B cell (primary cell): ENCODE data around the gene EML1. TPM values are rescaled to one million over a fixed set of nuclear protein-coding genes. Genes with fewer than 3 reads are reported as not detected.

Source experiments
- ATAC-seq: fragments of 200-7000 bp; cut with Tn5 transposase; one replicate; pipeline ENCODE4 v1.10.0; 2021; ENCODE audit warnings: low read depth, mild to moderate bottlenecking, moderate number of reproducible peaks, moderate library complexity
- CTCF ChIA-PET: fragments of 350-600 bp; sonication (Branson Sonifier 250); formaldehyde crosslinking; loops from one replicate; lab custom pipeline; 2021; ENCODE audit warnings: antibody characterized with exemption, inconsistent platforms; lab: Charles Lee
- POLR2A ChIA-PET: fragments of 350-600 bp; sonication (Branson Sonifier 250); formaldehyde crosslinking; loops from one replicate; lab custom pipeline; 2021; ENCODE audit warnings: antibody characterized with exemption; lab: Charles Lee
- DNase-seq: peaks from one replicate; pipeline ENCODE4 v3.0.0; 2013
- H2AFZ ChIP-seq: 2 replicates; pipeline ENCODE4 v1.6.1; 2012; ENCODE audit warnings: mild to moderate bottlenecking, low read depth, low read length; ENCODE audit not compliant: insufficient read depth, poor library complexity, severe bottlenecking
- H3K27ac ChIP-seq, 2 donors: 1 replicate in 1 of 2; 2 replicates in 1 of 2; pipeline ENCODE4 v1.5.1; 2012 to 2013; ENCODE audit warnings: low read length in 2 of 2, mild to moderate bottlenecking in 2 of 2, moderate library complexity in 1 of 2
- H3K27me3 ChIP-seq, 4 experiments: fragments of 200-600 bp in 1 of 4; sonication (generic) in 1 of 4; replicated peaks in 1 of 4; 1 replicate in 2 of 4; 2 replicates in 2 of 4; pipeline versions ENCODE4 v1.6.1 to v1.7.0; 2013 to 2016; ENCODE audit warnings: low read length in 3 of 4, mild to moderate bottlenecking in 2 of 4, mixed read lengths in 1 of 4, moderate library complexity in 1 of 4; ENCODE audit not compliant: insufficient read depth in 4 of 4, control insufficient read depth in 3 of 4; ENCODE audit errors: control extremely low read depth in 1 of 4
- H3K36me3 ChIP-seq, 2 experiments: replicated peaks in 1 of 2; 1 replicate in 1 of 2; 2 replicates in 1 of 2; pipeline versions ENCODE4 v1.6.1 to v1.7.1; 2013; ENCODE audit warnings: low read length in 1 of 2; ENCODE audit not compliant: insufficient read depth in 2 of 2, control insufficient read depth in 1 of 2; ENCODE audit errors: control extremely low read depth in 1 of 2, extremely low read depth in 1 of 2
- H3K4me1 ChIP-seq, 2 donors: fragments of 200-600 bp in 1 of 2; sonication (generic) in 1 of 2; 1 replicate in 1 of 2; 2 replicates in 1 of 2; pipeline versions ENCODE4 v1.5.1 to v1.6.1; 2013 to 2017; ENCODE audit warnings: low read length in 2 of 2; ENCODE audit not compliant: control insufficient read depth in 2 of 2, insufficient read depth in 2 of 2
- H3K4me2 ChIP-seq: replicated peaks from 2 replicates; pipeline ENCODE3; 2012; ENCODE audit warnings: mild to moderate bottlenecking, low read depth, low read length; ENCODE audit not compliant: poor library complexity, severe bottlenecking
- H3K4me3 ChIP-seq, 5 experiments: fragments of 200-600 bp in 1 of 5; sonication (generic) in 1 of 5; 1 replicate in 3 of 5; 2 replicates in 2 of 5; pipeline versions ENCODE4 v1.5.1 to v1.7.0; 2011 to 2016; ENCODE audit warnings: low read length in 4 of 5, mild to moderate bottlenecking in 4 of 5, low read depth in 2 of 5, control low read depth in 1 of 5, moderate library complexity in 1 of 5; ENCODE audit not compliant: insufficient read depth in 1 of 5; ENCODE audit errors: control extremely low read depth in 1 of 5, extremely low read depth in 1 of 5
- H3K79me2 ChIP-seq: fragments of 200-600 bp; sonication (generic); one replicate; pipeline ENCODE4 v1.6.0; 2016; ENCODE audit warnings: low read length; ENCODE audit not compliant: control insufficient read depth, insufficient read depth
- H3K9ac ChIP-seq: fragments of 200-600 bp; sonication (generic); 2 replicates; pipeline ENCODE4 v1.6.1; 2017; ENCODE audit warnings: mild to moderate bottlenecking, low read length, moderate library complexity
- H3K9me3 ChIP-seq, 3 donors: one replicate each; pipeline versions ENCODE4 v1.6.1 to v1.7.1; 2013; ENCODE audit warnings: low read length in 2 of 3; ENCODE audit not compliant: control insufficient read depth in 2 of 3, insufficient read depth in 1 of 3; ENCODE audit errors: control extremely low read depth in 1 of 3
- H4K20me1 ChIP-seq: 2 replicates; pipeline ENCODE4 v1.6.0; 2012; ENCODE audit warnings: mild to moderate bottlenecking, low read length; ENCODE audit not compliant: insufficient read depth, control insufficient read depth, poor library complexity, severe bottlenecking
- H3K27ac Mint-ChIP-seq: one replicate; pipeline ENCODE4 v1.8.0; 2021; ENCODE audit warnings: mixed read lengths
- H3K27me3 Mint-ChIP-seq: one replicate; pipeline ENCODE4 v1.8.0; 2021; ENCODE audit warnings: mixed read lengths
- H3K4me1 Mint-ChIP-seq: one replicate; pipeline ENCODE4 v1.8.0; 2021; ENCODE audit warnings: mixed read lengths
- H3K4me3 Mint-ChIP-seq: one replicate; pipeline ENCODE4 v1.8.0; 2021; ENCODE audit warnings: mixed read lengths
- H3K9me3 Mint-ChIP-seq: one replicate; pipeline ENCODE4 v1.8.0; 2022; ENCODE audit warnings: mixed read lengths; ENCODE audit not compliant: insufficient read depth
- EZH2 ChIP-seq: IDR thresholded peaks from 2 replicates; pipeline ENCODE4 v1.6.1; 2012; ENCODE audit warnings: borderline replicate concordance, low read depth, mild to moderate bottlenecking, moderate library complexity, low read length; ENCODE audit not compliant: insufficient read depth, poor library complexity, severe bottlenecking
- WGBS: methylation state at CpG from one replicate; pipeline ENCODE4 v1.1.5; 2013; ENCODE audit warnings: missing lambda C conversion rate; ENCODE audit not compliant: insufficient coverage; 5-methylcytosine and 5-hydroxymethylcytosine counted together
- intact Hi-C: fragments of 100-400 bp; cut with micrococcal nuclease; formaldehyde crosslinking; loops from one replicate; pipeline ENCODE4 v1.10.0; 2022
- polyA plus RNA-seq: library from polyadenylated mRNA; depleted of rRNA; stranded (reverse); fragments of >200 nt; gene quantifications from 2 replicates; pipeline ENCODE4 v1.2.3, GENCODE V29; 2012
- total RNA-seq, 2 donors: library from RNA; stranded (reverse); fragments of 120-200 nt in 1 of 2; gene quantifications; 1 replicate in 1 of 2; 2 replicates in 1 of 2; pipeline versions ENCODE4 v1.2.3 to v1.2.4, GENCODE V29; 2013 to 2022
- TF ChIP-seq, protein P1 (sequence below): fragments of 200-600 bp; IDR thresholded peaks from one replicate; pipeline ENCODE4 v1.8.0; 2022; ENCODE audit warnings: antibody characterized with exemption, mild to moderate bottlenecking

Gene EML1
- total and polyA plus RNA-seq, 2 donors (not counting 1 experiment from before 2014, with no cell fraction given): not detected

DNA sequence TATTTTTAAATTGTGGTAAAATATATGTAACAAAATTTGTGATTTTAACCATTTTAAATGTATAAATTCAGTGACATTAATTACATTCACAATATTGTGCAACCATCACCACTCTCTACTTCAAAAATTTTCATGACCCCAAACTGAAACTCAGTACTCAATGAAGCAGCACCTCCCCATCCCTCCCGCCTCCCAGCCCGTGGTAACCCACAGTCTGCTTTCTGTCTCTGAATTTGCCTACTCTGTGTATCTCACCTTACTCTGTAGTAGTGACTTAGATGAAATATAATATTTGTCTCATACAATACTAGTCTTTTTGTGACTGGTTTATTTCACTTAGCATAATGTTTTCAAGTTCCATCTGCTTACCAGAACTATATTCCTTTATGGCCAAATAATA, 36.2 kb downstream of the EML1 start:
- Histone ChIP-seq H3K27ac (no peak overlapping the region), H3K36me3 (no peaks in the 10 kb centered on the region), H3K4me2 (no peak overlapping the region), H3K9me3 (peaks cover 0 to 4% (median 0%) of the 10 kb centered on the region in 3 donors), H2AFZ (no peak overlapping the region), H3K4me3 (no peak overlapping the region), H4K20me1 (no peaks in the 10 kb centered on the region), H3K9ac (no peak overlapping the region), H3K27me3 (peaks cover 0 to 6% (median 1%) of the 10 kb centered on the region in 4 experiments), H3K4me1 (no peaks in the 10 kb centered on the region), H3K79me2 (no peaks in the 10 kb centered on the region)
- intact Hi-C loops: no loop called here
- ATAC-seq: no peak
- H3K9me3 Mint-ChIP-seq: no peaks in the 10 kb centered on the region
- H3K27ac Mint-ChIP-seq: no peak overlapping the region
- CTCF ChIA-PET: no interaction called here
- DNase-seq: no peak
- peaks cover 50% of the 10 kb centered on the region for H3K27me3 Mint-ChIP-seq
- POLR2A ChIA-PET: no interaction called here
- WGBS: no CpG with 5 or more reads among the region's 2 CpGs
- H3K4me3 Mint-ChIP-seq: no peak overlapping the region
- no peaks in the 10 kb centered on the region for H3K4me1 Mint-ChIP-seq
- TF ChIP-seq, protein P1, sequence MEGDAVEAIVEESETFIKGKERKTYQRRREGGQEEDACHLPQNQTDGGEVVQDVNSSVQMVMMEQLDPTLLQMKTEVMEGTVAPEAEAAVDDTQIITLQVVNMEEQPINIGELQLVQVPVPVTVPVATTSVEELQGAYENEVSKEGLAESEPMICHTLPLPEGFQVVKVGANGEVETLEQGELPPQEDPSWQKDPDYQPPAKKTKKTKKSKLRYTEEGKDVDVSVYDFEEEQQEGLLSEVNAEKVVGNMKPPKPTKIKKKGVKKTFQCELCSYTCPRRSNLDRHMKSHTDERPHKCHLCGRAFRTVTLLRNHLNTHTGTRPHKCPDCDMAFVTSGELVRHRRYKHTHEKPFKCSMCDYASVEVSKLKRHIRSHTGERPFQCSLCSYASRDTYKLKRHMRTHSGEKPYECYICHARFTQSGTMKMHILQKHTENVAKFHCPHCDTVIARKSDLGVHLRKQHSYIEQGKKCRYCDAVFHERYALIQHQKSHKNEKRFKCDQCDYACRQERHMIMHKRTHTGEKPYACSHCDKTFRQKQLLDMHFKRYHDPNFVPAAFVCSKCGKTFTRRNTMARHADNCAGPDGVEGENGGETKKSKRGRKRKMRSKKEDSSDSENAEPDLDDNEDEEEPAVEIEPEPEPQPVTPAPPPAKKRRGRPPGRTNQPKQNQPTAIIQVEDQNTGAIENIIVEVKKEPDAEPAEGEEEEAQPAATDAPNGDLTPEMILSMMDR: no peak
- no peak for TF ChIP-seq EZH2

DNA sequence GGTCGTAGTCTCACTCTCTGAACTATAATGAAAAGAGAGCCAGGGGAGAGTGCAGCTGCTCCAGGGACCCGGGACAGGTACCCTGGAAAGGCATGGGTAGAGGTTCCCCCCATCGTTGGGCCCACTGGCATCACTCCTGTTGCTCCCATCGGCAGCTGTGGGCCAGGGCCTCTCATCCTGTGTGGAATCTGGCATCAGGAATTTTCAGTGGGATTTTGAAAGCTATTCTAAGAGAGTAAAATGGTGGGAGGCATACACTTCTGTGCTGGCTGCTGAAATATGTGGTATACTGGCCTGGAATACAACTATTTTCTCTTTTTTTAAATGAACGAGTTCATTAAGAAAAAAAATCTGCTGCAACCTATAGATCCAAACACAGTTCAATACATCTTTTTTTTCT, 38.1 kb downstream of the EML1 start:
- no peak overlapping the region for H3K27ac ChIP-seq
- TF ChIP-seq EZH2: no peak
- TF ChIP-seq, protein P1: no peak
- no peaks in the 10 kb centered on the region for H4K20me1 ChIP-seq
- Mint-ChIP-seq H3K9me3 (no peaks in the 10 kb centered on the region), H3K4me1 (no peaks in the 10 kb centered on the region), H3K27me3 (peaks cover 54% of the 10 kb centered on the region), H3K27ac (no peak overlapping the region), H3K4me3 (no peak overlapping the region)
- WGBS: 70% methylated on average over 4 of the region's 5 CpGs
- no peaks in the 10 kb centered on the region for H3K79me2 ChIP-seq
- H3K9me3 ChIP-seq: no peaks in the 10 kb centered on the region
- H3K9ac ChIP-seq: no peak overlapping the region
- no peak overlapping the region for H2AFZ ChIP-seq
- POLR2A ChIA-PET: no interaction called here
- H3K4me3 ChIP-seq: no peak overlapping the region
- no peaks in the 10 kb centered on the region for H3K4me1 ChIP-seq
- ATAC-seq (no peak), DNase-seq (no peak)
- H3K27me3 ChIP-seq: peaks cover 0 to 4% (median 3%) of the 10 kb centered on the region in 4 experiments
- H3K36me3 ChIP-seq: no peaks in the 10 kb centered on the region
- no peak overlapping the region for H3K4me2 ChIP-seq
- intact Hi-C loops: no loop called here
- CTCF ChIA-PET: no interaction called here
